HL-60 (cell line): ENCODE measurements around the gene KLK2.

Experiments
- DNase-seq, 2 experiments: peaks; one replicate each; pipeline ENCODE4 v3.0.0-alpha.2; 2010 to 2020; ENCODE audit warnings: low read depth in 1 of 2, low spot score in 1 of 2
- H3K27ac ChIP-seq: fragments of 250-450 bp; sonication (Bioruptor Pico); replicated peaks from 2 replicates; pipeline ENCODE4 v1.5.1; 2020; ENCODE audit warnings: mild to moderate bottlenecking, moderate library complexity
- H3K27me3 ChIP-seq: fragments of 250-450 bp; sonication (Bioruptor Pico); 2 replicates; pipeline ENCODE4 v1.5.1; 2021; ENCODE audit warnings: mild to moderate bottlenecking, moderate library complexity; ENCODE audit not compliant: insufficient read depth, poor library complexity, severe bottlenecking
- H3K4me3 ChIP-seq: replicated peaks from 2 replicates; pipeline ENCODE4 v1.5.1; 2011; ENCODE audit warnings: mild to moderate bottlenecking, control low read depth, low read length; ENCODE audit not compliant: insufficient read depth
- GABPA ChIP-seq: IDR thresholded peaks from 2 replicates; pipeline ENCODE4 v1.6.1; 2012; ENCODE audit warnings: low read depth
- POLR2AphosphoS5 ChIP-seq: IDR thresholded peaks from 2 replicates; pipeline ENCODE4 v1.6.1; 2012; ENCODE audit warnings: low read depth
- SPI1 ChIP-seq: IDR thresholded peaks from 2 replicates; pipeline ENCODE4 v1.6.1; 2012; ENCODE audit warnings: low read depth, mild to moderate bottlenecking, borderline replicate concordance
- TF ChIP-seq, protein P1 (sequence below): IDR thresholded peaks from 2 replicates; pipeline ENCODE4 v1.6.1; 2012; ENCODE audit warnings: low read depth; ENCODE audit not compliant: insufficient replicate concordance
- TF ChIP-seq, protein P2 (sequence below): IDR thresholded peaks from one replicate; pipeline ENCODE4 v1.5.1; 2011; ENCODE audit warnings: low read length, control low read depth, inconsistent platforms; ENCODE audit not compliant: insufficient read depth

The KLK2 gene

DNA sequence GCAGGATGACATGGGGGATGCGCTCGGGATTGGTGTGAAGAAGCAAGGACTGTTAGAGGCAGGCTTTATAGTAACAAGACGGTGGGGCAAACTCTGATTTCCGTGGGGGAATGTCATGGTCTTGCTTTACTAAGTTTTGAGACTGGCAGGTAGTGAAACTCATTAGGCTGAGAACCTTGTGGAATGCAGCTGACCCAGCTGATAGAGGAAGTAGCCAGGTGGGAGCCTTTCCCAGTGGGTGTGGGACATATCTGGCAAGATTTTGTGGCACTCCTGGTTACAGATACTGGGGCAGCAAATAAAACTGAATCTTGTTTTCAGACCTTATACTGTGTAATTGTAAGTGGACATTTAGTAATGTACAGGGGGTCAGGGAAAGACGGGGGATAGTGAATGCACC, 7.0 kb downstream of the KLK2 start:
- Histone ChIP-seq H3K27ac (no peak overlapping the region), H3K4me3 (no peak overlapping the region), H3K27me3 (peaks cover 9% of the 10 kb centered on the region)
- no peak for TF ChIP-seq SPI1
- TF ChIP-seq, protein P1, sequence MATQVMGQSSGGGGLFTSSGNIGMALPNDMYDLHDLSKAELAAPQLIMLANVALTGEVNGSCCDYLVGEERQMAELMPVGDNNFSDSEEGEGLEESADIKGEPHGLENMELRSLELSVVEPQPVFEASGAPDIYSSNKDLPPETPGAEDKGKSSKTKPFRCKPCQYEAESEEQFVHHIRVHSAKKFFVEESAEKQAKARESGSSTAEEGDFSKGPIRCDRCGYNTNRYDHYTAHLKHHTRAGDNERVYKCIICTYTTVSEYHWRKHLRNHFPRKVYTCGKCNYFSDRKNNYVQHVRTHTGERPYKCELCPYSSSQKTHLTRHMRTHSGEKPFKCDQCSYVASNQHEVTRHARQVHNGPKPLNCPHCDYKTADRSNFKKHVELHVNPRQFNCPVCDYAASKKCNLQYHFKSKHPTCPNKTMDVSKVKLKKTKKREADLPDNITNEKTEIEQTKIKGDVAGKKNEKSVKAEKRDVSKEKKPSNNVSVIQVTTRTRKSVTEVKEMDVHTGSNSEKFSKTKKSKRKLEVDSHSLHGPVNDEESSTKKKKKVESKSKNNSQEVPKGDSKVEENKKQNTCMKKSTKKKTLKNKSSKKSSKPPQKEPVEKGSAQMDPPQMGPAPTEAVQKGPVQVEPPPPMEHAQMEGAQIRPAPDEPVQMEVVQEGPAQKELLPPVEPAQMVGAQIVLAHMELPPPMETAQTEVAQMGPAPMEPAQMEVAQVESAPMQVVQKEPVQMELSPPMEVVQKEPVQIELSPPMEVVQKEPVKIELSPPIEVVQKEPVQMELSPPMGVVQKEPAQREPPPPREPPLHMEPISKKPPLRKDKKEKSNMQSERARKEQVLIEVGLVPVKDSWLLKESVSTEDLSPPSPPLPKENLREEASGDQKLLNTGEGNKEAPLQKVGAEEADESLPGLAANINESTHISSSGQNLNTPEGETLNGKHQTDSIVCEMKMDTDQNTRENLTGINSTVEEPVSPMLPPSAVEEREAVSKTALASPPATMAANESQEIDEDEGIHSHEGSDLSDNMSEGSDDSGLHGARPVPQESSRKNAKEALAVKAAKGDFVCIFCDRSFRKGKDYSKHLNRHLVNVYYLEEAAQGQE = no peak
- TF ChIP-seq, protein P2, sequence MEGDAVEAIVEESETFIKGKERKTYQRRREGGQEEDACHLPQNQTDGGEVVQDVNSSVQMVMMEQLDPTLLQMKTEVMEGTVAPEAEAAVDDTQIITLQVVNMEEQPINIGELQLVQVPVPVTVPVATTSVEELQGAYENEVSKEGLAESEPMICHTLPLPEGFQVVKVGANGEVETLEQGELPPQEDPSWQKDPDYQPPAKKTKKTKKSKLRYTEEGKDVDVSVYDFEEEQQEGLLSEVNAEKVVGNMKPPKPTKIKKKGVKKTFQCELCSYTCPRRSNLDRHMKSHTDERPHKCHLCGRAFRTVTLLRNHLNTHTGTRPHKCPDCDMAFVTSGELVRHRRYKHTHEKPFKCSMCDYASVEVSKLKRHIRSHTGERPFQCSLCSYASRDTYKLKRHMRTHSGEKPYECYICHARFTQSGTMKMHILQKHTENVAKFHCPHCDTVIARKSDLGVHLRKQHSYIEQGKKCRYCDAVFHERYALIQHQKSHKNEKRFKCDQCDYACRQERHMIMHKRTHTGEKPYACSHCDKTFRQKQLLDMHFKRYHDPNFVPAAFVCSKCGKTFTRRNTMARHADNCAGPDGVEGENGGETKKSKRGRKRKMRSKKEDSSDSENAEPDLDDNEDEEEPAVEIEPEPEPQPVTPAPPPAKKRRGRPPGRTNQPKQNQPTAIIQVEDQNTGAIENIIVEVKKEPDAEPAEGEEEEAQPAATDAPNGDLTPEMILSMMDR = no peak
- no peak for TF ChIP-seq POLR2AphosphoS5
- TF ChIP-seq GABPA = no peak
- DNase-seq = no peak

DNA sequence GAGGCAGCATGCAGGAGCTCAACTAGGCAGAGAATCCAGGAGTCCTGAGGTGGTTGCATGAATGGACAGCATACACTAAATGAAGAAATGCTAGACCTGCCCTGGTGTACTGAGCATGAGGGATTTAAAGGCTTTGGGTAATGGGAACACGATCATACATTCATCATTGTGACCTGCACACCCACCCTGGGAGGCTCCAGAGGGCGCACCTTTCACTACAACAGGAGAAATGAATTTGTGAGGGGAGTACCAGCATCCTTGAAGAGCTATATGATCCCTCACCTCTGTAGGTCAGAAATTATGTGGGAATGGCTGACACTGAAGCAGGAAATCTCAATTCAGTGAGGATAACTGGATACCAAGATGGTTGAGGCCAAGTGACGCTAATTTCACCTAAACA, 8.9 kb downstream of the KLK2 start:
- Histone ChIP-seq H3K27me3 (no peaks in the 10 kb centered on the region), H3K27ac (no peak overlapping the region), H3K4me3 (no peak overlapping the region)
- DNase-seq = no peak
- TF ChIP-seq POLR2AphosphoS5 (no peak), SPI1 (no peak), GABPA (no peak)
- TF ChIP-seq, protein P1 = no peak
- TF ChIP-seq, protein P2 = no peak

DNA sequence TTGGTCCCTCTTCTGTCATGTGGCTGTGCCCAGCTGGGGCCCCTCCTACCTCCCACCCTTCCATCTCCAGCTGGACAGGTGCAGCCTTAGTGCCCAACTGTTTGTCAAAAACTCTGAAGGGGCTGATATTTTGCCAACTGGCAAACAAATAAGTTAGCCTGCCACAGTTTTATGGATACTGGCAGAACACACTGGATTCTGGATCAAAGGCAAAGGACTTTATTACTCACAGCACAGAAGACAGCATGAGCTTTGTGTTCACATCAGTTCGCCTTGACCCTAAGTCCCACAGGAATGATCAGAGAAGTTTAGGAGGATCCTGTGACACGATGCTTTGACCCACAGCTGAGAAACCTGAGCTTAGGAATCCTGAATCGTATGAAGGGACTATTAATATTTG, 16.4 kb downstream of the KLK2 start:
- TF ChIP-seq POLR2AphosphoS5 (no peak), SPI1 (no peak), GABPA (no peak)
- TF ChIP-seq, protein P2 = no peak
- TF ChIP-seq, protein P1 = no peak
- DNase-seq = no peak
- Histone ChIP-seq H3K4me3 (no peak overlapping the region), H3K27me3 (peaks cover 3% of the 10 kb centered on the region), H3K27ac (no peak overlapping the region)
